Pulmonary artery endothelial cell (primary cell): ENCODE measurements around the gene PIGV. TPM values are rescaled to one million over a fixed set of nuclear protein-coding genes. Genes with fewer than 3 reads are reported as not detected.
"Not testable (repeated sequence)": the region's sequence is repeated elsewhere in the genome, so short reads cannot be mapped to it uniquely, and the experiment has no call there.

Experiments used
- DNase-seq: peaks from one replicate; pipeline ENCODE4 v3.0.0-alpha.2; 2011; ENCODE audit warnings: low read depth, low spot score
- total RNA-seq: library from RNA; depleted of rRNA; stranded (reverse); fragments of >200 nt; gene quantifications from 2 replicates; pipeline ENCODE4 v1.2.3, GENCODE V29; 2014

Gene PIGV
- total RNA-seq, 1 donor from 2014 or later = 7.3 TPM

- no peak for DNase-seq
Measured at GRCh38 chr1:26792924-26793323, 5.2 kb downstream of the PIGV start.

DNA sequence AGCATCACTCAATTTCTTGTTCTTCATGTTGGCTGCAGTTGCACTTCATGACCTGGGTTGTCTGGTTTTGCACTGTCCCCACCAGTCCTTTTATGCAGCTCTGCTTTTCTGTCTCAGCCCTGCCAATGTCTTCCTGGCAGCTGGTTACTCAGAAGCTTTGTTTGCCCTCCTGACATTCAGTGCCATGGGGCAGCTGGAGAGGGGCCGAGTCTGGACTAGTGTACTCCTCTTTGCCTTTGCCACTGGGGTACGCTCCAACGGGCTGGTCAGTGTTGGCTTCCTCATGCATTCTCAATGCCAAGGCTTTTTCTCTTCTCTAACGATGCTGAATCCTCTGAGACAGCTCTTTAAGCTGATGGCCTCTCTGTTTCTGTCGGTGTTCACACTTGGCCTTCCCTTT lies 6.6 kb downstream of the PIGV start:
- no peak for DNase-seq

DNA sequence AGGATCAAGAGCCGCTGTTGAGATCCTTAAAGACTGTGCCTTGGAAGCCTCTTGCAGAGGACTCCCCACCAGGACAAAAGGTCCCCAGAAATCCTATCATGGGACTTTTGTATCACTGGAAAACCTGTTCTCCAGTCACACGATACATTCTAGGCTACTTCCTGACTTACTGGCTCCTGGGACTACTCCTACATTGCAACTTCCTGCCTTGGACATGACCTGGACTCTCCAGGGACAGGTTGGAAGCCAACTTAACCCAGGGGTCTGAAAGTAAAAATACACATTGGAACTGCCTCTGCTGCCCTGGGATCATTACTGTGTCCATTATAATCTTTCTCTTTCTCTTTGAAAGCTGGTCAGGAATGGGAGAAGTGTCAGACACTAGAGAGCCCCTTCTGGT lies 9.9 kb downstream of the PIGV start:
- DNase-seq = no peak

- DNase-seq = no peak
Measured at GRCh38 chr1:26799479-26800142, 11.9 kb downstream of the PIGV start.

GRCh38 chr1:26803932-26804331 lies 16.2 kb downstream of the PIGV start:
- not testable (repeated sequence) for DNase-seq

DNA sequence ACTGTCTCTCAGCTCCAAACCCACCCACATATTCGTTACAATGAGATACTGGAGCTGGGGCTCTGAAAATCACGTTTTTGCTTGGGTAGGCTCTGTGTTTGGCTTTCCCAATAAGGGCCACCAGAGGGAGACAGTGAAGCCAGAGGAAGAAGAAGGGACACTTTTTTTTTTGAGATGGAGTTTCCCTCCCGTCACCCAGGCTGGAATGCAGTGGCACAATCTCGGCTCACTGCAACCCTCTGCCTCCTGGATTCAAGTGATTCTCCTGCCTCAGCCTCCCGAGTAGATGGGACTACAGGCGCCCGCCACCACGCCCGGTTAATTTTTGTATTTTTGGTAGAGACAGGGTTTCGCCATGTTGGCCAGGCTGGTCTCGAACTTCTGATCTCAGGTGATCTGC lies 22.4 kb downstream of the PIGV start:
- not testable (repeated sequence) for DNase-seq

DNA sequence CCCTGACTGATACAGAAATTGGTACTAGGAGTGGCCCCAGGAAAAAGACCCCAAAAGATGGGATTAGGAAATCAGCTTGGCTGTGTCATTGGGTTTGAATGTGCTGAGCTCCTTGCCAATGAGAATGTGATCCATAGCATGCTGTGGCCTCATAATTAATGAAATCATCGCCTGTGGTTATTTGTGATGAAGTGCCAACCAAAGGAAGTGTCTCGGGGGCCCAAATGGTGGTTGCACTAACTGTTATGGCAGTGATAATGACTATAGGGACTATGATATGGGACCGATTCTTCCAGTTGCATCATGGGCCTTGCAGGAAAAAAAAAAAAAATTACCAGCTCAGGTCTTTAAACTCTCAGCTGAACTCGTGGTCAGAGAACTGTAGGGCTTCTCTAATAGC lies 23.3 kb downstream of the PIGV start:
- DNase-seq = no peak

DNA sequence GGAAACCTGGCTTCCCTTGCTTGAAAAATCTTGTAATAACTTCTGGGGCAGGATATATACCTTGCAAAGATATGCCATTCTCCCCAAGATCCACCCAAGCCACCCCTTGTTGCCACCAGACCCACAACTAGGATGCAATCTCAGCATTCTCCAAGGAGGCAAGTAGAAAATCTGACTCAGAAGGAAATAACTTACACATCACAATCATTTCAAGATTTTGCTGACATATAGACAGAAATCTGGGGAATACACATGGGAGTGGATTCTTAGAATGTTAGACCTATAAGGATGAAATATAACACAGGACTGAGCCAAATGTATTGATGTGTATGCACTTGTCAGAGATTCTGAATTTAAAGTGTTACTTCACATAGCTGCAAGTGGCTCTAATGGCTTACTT lies 24.0 kb downstream of the PIGV start:
- no peak for DNase-seq

DNA sequence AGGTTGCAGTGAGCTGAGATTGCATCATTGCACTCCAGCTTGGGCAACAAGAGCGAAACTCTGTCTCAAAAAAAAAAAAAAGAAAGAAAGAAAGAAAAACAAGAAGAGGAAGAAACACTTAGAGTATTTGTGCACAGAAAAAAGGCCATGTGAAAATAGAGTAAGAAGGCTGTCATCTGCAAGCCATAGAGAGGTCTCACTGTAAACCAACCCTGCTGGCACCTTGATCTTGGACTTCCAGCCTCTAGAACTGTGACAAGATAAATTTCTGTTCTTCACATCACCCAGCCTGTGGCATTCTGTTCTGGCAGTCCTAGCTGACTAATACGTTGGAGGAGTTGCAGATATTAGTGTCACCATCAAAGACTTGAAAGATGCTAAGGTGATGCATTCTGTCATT lies 26.6 kb downstream of the PIGV start:
- DNase-seq = no peak

GRCh38 chr1:26814893-26815292 lies 27.1 kb downstream of the PIGV start:
- DNase-seq = no peak

DNA sequence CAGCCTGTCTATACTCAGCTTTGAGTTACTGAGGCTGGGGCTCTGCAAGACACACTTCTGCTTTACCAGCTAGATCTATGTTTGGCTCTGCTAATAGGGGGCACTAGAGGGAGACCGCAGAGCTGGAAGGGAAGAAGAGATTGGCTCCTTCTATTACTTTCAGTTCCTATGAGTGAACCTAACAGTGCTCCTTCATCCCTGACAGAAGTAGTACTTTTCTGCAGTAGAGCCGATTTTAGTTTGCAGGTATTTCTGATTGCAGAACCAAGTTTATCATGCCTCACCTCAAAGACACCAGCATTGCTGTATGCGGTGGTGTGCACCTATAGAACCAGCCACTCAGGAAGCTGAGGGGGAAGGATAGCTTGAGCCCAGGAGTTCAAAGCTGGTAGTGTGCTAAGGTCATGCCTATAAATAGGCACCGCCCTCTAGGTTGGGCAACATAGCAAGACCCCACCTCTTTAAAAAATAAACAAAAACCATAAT lies 33.1 kb downstream of the PIGV start:
- DNase-seq = no peak

DNA sequence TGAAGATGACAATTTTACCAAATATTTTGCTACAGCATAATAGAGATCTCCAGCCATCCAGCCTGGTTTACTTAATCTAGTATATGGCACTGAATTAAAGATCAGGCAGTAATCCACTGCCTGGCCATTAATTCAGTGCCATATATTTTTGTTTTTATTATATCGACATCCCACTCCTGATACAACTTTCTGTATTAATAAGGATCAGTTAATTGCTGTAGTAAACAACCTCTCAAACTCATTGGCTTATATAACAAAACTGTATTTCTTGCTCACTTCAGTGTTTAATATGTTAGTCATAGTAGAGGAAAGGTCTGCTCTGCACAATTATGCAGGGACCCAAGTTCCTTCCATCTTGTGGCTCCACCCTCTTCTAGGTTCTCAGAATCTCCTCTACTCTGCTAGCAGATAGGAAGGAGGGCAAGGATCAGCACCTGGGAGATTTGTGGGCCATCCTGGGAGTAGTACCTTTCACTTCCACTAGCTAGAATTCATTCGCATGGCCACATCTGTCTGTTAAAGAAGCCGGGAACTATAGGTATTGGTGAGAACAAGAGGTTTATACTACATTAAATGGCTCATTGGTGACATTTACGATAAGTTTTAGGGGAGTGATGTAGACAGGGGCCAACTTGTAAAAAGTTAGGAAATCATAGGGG lies 35.1 kb downstream of the PIGV start:
- no peak for DNase-seq

- no peak for DNase-seq
Measured at GRCh38 chr1:26824731-26825130, 37.0 kb downstream of the PIGV start.

DNA sequence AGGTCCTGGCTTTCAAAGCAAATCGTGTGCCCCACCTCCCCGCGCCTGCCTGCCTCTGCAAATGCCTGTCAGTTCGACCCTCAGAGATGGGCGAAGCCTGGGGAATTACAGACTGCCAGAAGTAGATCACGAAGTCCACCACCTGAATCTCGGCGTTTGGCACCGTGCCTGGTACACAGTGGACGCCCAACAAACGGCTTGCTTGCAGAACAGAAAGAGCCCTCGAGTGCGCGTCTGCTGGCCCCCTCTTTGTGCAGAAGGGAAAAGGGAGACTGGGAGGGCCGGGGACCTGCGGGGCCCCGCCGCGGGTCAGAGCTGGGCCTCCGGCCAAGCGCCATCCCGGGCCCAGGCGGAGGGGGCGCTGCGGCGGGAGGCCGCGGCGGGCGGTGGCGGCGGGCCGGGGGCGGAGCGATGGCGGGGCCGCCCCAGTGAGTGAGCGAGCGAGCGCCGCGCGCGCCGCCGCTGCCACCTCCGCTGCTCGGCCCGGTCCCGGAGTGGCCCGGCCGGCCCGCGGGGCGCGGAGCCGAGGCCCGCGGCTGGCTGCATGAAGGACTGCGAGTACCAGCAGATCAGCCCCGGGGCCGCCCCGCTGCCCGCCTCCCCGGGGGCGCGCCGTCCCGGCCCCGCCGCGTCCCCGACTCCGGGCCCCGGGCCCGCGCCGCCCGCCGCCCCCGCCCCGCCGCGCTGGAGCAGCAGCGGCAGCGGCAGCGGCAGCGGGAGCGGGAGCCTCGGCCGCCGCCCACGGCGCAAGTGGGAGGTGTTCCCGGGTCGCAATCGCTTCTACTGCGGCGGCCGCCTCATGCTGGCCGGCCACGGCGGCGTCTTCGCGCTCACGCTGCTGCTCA lies 38.7 kb downstream of the PIGV start, which contains the start of gene ZDHHC18:
TSS of gene ZDHHC18 (plus strand) at position 428 of the 845 bp plus-strand sequence. CDS start at position 545, 117 bp downstream.
- DNase-seq = no peak

DNA sequence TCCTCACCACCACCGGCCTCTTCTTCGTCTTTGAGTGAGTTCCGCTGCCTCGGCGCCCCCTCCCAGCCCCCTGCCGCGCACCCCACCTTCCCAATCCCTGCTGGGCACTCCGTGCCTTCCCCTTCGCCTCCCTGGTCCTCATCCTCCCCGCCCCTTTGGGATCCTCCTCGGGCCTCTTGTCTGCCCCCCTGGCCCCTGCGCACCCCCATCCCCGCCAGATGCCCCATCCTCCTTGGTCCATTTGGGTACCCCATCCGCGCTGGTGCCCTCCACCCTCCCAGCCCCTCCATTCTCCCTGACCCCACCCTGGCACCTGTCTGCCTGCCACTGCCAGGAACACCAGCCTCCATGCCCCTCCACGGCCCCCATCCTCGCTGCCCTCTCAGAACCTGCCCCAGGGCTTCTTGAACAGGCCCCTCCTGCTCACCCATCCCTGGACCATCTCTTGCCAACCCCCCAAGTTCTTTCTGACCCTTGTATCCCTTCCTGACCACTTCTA lies 39.4 kb downstream of the PIGV start:
- no peak for DNase-seq

- no peak for DNase-seq
Measured at GRCh38 chr1:26827663-26828062, 39.9 kb downstream of the PIGV start.

DNA sequence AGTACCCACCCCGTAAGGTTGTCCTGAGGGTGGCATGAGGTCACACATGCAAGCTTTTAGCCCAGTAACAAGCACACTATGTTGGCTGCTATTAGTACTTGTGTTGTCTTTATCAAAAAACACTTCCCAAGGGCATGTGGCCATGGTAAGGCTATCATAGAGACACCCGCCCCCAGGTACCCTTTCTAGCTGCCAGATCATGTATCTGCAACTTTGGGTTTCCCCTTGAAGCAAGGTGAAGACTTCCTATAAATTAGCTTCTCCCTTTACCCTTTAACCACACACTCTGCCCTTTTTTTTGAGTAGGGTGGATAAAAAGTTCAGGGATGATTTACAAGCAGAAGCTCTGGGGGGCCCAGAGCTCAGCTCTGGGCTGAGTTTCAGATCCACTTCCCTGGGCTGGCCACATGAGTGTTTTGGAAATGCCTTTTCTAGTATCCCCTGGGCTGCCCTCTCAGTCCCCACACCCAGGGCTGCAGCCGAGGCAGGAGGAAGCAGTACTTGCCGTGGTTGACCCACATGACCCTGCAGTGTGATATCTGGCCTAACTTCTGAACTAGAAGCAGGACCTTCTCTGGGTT lies 40.8 kb downstream of the PIGV start:
- DNase-seq = no peak

- DNase-seq = no peak
Measured at GRCh38 chr1:26829184-26829911, 41.6 kb downstream of the PIGV start.

DNA sequence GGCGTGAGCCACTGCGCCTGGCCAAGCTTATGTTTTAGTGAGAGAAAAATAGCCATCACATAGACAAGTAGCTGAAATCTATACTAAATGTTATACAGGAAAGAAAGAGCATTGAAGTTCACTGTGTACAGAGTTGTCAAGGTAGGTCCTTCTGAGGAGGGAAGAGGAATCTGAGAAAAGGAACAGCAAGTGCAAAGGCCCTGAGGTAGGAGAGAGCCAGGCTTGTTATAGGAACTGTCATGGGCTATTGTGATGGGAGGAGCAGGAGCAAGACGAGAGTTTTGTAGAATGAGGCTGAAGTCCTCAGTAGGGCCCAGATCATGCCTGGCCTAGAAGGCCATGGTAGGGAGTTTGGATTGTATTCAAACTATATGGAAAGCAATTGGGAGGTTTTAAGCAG lies 43.3 kb downstream of the PIGV start:
- no peak for DNase-seq

GRCh38 chr1:26831546-26832248 lies 43.9 kb downstream of the PIGV start:
- DNase-seq = no peak
